Activated CD4-positive, alpha-beta T cell treated with anti-CD3 and anti-CD28 coated beads for 48 hours (primary cell): ENCODE results near the gene KRTAP10-10.
"Not testable (repeated sequence)": the region's sequence is repeated elsewhere in the genome, so short reads cannot be mapped to it uniquely, and the experiment has no call there.

ENCODE experiments used
- DNase-seq: peaks from one replicate; pipeline ENCODE4 v3.0.0-alpha.2; 2020

Gene KRTAP10-10

DNA sequence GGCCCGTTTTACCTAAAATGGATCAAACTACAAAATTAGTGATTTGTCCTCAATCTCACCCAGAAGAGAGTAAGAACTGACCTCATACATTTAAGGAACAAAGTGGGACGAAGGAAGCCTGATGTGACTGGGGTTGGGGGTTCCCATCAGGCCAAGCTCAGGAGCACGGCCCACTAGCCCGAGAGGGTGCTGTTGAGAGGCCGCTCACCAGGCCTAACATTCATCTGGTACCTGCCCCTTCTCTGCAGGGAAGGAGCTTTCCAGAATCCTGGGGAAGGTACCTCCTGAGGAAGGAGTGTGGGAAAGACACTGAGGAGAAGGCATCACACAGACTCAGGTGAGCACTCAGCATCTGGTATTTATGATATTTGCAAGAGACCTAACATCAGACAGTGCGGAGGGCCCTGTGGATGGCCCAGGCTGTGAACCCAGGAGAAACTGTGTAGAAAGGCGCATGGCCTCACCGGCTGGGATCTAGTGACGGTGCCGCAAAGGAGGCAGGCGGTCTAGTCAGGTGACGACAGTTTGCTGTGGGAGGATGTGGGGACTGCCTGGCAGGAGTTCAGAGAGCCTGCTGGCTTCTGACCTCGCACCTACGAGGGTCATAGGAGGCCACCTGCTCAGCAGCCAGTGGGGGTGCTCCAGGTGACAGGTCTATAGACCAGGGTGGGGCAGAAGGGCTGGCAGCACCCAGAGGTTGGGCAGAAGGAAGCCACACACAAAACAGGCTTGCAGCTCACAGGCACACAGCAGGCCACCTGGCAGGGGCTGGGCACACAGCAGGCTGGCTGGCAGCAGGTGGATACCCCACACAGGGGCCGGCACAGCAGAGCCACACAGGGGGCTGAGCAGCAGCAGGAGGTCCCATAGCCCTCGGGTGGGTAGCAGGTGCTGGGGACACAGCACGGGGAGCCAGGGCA lies 16.8 kb downstream of the KRTAP10-10 start:
- DNase-seq, result peak; percentile 16

DNA sequence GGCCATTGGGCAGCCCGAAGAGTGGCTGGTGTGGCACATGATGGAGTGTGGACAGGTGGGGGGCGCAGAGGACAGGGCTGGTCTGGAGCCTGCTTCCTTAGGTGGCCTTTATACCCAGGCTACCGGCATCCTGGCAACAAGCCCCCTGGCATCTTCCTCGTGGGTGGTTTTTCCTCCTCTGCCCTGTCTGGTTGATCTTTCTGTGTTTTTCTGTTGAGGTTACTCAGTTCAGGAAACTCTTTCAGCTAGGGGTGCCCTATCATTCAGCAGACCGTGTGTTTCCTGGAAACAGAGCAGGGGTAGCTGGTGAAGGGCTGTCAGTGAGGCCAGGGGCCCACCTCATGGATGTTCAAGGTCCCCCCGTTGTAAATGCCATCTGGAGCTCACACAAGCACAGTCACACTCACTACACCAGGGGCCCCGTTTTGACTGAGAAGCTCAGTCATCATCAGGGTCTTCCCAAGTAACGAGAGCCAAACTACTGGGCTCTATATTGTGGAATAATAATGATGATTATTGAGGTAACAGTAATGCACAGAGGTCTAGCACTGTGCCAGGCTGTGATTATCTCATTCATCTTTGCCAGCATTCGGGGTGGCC lies 17.5 kb downstream of the KRTAP10-10 start, which contains the start of gene KRTAP12-4:
KRTAP12-4 (minus strand) TSS at position 84 of the 600 bp plus-strand sequence; CDS start at position 39, 45 bp downstream.
- no peak for DNase-seq

DNA sequence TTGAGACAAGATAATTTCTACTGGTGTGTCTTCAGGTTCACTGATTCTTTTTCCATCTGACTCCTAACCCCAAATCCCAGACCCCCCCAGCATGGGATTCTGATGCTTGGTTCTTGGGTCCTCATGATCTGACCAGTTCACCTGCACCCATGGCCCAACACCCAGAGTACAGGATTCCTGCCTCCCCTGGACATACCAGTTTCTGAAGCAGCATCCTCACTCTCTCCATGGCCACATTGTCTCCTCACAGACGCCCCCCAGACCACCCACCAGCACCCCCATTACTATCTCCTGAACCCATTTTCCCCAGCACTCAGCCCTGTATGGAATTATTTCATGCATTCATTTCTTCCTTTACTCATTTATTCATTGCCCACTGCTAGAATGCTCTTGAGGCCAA lies 19.7 kb downstream of the KRTAP10-10 start:
- no peak for DNase-seq

DNA sequence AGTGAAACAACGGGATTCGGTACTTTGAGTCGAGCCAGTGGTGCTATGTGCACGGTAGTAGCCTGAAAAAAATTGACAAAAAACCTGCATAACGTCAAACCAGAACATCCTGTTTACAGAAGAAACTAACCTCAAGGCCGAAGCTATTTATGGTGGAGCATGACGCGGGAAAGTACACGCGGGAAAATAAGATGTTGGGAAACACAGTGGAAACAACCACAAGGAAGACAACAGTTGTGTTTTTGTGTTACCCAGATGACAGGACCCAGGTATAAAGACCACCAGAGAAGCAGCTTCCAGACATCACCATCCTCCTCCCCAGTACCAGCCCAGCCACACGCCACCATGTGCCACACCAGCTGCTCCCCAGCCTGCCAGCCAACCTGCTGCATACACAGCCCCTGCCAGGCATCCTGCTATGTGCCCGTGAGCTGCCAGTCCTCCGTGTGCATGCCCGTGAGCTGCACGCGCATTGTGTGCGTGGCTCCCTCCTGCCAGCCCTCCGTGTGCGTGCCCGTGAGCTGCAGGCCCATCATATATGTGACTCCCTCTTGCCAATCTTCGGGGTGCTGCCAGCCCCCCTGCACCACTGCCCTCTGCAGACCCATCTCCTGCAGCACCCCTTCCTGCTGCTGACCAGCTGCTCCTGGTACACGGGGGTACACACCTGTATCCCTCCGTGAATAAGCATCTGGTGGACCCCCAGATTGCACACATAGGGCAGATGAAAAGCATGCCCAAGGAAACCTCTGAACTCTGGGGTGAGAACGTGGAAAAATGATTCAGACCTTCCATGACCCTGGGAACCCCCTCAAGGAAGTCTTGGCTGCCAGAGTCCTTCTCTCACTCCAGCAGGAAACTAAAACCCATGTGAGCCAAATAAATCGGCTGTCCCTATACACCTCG lies 20.7 kb downstream of the KRTAP10-10 start, which contains the start of gene KRTAP12-3:
KRTAP12-3 (plus strand) TSS at position 298 of the 906 bp plus-strand sequence; CDS start at position 346, 48 bp downstream.
- DNase-seq, result peak; percentile 17

DNA sequence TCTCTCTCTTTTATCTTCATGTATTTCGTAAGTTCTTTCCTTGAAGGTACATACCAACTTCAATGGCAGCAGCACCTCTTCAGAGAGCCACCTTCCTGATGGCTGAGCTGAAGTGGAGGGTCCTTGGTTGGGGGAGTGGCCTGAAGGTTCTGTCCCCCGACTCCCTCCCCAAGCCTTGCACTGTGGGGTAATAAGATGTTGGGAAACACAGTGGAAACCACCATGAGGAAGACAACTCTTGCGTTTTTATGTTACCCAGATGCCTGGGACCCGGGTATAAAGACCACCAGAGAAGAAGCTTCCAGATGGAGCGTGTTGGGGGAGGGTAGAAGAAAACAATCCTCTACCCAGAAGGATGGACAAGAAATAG lies 21.4 kb downstream of the KRTAP10-10 start:
- no peak for DNase-seq

DNA sequence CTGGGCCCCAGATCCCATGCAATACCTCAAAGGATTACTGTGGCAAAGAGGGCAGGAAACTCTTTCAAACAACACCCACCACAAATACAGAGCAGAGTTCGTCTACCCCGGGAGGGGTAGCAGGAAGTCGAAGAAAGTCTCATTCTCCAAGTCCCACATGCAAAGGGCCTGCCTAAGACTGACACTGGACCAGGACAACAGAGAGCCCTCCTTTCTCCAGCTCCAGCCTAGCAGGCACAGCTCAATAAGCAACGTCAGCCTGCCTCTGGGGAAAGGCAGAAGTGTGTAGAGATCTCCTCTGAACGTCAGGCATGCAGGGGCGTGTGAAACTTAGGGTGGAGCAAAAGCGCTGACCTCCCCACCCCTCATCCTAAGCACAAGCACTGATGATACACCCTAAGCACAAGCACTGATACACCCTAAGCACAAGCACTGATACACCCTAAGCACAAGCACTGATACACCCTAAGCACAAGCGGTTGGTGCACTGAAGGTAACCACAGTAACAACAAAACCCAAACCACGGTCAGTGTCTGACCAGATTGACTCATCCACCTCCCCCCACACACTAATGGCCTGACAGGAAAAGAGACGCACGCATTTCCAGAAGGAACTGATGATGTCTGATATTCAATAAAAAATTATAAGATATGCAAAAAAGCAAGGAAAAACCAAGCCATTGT lies 21.9 kb downstream of the KRTAP10-10 start:
- no peak for DNase-seq

DNA sequence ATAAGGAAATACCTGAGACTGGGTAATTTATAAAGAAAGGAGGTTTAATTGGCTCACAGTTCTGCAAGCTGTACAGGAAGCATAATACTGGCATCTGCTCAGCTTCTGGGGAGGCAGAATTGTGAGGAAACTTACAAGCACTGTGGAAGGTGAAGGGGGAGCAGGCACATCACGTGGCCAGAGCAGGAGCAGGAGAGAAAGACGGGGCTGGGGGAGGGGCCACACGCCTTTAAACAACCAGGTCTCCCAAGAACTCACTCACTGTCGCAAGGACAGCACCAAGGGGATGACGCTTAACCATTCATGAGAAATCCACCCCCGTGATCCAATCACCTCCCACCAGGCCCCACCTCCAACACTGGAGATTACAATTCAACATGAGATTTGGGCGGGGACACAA lies 24.4 kb downstream of the KRTAP10-10 start:
- DNase-seq, result not testable (repeated sequence)

DNA sequence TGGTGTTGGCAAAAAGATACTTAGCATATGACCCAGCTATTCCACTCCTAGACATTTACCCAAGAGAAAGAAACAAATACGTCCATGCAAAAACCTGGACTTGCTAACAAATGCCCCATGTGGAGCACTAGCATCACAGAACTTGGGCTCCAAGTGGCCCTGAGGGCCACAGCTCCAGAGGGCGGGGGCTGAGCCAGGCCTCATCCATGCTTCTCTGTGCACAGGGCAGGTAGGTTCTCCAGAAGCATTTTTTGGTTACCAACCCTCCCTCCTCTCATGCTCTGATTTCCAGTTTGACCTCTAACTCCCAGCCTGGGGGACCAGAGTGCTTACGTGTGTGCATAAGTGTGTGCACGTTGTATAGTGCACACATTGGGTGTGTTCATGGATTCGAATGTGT lies 27.5 kb downstream of the KRTAP10-10 start:
- DNase-seq, result no peak

DNA sequence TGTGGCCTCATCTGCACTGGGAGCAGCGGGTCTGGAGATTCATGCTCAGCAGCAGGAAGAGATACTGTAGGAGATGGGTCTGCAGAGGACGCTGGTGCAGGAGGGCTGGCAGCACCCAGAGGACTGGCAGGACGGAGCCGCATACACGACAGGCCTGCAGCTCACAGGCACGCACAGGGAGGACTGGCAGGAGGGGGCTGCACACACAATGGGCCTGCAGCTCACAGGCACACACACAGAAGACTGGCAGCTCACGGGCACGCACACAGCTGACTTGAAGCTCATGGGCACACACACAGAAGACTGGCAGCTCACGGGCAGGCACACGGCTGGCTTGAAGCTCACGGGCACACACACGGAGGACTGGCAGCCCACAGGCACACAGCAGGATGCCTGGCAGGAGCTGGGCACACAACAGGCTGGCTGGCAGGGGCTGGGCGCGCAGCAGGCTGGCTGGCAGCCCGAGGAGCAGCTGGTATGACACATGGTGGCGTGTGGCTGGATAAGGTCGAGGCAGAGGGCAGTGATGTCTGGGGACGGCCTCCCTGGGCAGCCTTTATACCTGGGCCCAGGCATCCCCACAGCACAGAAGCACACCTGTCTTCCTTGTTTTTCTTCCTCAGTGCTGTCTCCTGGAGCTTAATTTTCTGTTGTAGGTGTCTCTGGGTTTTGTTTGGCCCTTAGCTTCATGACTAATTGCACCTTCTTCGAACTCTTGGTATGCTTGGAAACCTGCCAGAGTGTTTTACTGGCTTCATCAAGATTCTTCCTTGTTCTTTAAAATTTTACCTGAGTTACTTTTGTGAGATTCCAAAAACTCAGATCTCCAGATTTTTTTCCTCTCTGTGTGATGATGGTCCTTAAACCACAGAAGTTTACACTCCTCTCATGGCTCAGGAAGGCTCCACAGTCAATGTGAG lies 29.5 kb downstream of the KRTAP10-10 start, which contains the start of gene KRTAP12-2:
KRTAP12-2 (minus strand) TSS at position 527 of the 920 bp plus-strand sequence; CDS start at position 486, 41 bp downstream.
- no peak for DNase-seq

DNA sequence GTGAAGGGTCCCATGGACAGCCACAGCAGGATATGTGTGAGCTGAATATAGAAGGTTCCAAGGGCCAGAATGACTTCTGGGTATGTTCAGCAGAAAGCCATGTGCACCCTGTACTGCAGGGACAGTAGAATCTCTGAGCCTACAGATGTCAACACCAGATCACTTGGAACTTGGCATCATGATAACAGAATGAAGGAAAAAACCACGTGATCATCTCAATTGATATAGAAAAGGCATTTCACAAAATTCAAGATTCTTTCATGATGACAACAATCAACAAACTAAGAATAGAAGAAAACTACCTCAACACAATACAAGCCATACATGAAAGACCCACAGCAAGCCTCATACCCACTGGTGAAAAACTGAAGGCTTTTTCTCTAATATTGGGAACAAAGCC lies 30.5 kb downstream of the KRTAP10-10 start:
- DNase-seq, result no peak

DNA sequence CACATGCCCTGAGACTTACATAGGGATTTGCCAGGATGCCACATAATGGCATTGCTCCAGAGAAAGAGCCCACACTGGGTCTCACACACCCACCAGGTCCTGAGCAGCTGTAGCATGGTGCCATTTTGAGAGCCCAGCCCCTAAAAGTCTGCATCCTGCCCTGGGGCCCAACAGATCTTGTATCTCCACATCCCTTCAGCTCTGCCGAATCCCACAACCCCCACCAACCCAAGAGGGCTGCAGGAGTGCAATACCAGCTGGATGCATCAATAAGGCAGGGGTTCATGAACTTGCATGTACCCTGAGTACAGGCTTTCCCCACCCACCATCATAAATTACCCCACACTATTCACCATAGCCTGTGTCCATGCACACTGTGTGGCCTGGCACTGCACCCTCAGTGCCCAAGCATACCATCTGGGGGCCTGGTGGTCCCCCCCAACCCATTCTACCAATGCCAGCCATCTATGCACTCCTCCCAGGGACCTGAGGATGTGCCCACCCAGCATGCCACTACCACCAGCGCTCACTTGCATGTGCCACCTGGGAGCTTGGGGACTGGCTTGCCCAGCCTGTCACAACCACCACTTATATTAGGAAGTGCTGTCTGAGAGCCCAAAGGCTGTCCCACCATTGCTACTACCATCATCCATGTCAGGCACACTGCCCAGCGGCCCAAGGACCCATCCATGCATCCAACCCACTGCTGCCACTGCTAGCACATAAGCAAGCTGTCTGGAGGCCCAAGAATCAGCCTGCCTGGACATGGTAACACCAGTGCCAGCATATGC lies 33.7 kb downstream of the KRTAP10-10 start:
- no peak for DNase-seq

DNA sequence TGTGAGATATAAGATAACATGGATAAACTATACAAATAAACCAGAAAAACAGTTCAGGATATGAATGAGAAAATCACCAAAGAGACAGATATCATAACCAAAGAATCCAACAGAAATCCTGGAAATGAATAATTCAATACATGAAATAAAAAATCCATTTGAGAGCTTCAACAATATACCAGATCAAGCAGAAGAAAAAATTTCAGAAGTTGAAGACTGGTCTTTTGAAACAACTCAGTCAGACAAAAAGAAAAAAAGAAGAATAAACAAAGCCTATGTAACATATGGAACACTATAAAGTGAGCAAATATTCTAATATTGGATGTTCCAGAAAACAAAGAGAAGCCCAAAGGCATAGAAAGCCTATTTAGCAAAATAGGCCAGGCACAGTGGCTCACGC lies 34.8 kb downstream of the KRTAP10-10 start:
- DNase-seq, result no peak

DNA sequence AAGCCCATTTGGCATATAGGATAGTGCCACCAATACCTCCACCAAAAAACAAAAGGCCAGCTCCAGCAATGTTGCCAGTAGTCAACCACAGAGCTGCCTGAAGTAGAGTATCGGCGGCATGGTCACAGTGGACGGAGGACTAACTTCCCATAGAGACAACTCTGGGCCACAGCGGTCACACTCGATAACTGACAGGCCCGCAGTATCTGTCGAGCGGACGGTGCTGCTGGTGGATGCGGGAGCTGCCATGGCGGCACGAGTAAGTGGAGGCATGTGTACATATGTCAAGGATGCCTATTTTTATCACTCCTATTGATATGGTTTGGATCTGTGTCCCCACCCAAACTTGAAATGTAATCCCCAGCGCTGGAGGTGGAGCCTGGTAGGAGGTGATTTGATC lies 40.7 kb downstream of the KRTAP10-10 start:
- no peak for DNase-seq

DNA sequence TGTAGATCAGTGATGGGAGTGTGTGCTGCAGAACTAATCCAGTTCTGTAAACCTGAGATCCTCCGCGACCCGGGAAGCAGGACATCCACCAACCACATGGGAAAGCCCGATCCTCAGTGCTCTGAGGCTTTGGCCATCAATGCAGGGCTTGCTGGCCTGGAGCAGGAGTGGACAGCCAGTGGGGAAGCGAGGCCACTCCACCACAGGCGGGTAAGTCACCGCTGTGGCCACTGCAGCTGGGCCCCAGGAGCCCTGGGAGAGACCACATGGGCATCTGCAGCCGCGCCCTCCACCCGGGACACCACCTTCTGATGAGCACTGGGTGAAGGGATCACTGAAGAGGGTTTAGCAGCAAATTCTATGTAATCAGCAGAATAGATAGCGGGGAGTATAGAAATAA lies 44.0 kb downstream of the KRTAP10-10 start:
- no peak for DNase-seq

DNA sequence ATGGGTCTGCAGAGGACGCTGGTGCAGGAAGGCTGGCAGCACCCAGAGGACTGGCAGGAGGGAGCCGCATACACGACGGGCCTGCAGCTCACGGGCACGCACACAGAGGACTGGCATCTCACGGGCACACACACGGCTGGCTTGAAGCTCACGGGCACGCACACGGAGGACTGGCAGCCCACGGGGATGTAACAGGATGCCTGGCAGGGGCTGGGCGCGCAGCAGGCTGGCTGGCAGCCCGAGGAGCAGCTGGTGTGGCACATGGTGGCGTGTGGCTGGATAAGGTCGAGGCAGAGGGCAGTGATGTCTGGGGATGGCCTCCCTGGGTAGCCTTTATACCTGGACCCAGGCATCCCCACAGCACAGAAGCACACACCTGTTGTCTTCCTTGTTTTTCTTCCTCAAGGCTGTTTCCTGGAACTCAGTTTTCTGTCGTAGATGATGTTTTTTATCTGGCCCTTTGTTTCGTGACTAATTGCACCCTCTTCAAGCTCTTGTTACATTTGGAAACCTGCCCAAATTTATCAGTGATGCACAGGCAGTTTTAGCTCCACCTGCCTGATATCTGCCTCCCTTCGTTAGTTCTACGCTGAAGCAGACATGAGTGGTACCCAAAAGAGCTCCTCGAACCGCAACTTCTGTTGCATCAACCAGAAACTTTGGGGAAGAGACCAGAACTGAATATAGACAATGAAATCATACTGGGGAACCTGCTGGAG lies 44.9 kb downstream of the KRTAP10-10 start, which contains the start of gene KRTAP12-1:
KRTAP12-1 (minus strand) TSS at position 303 of the 719 bp plus-strand sequence; CDS start at position 263, 40 bp downstream.
- DNase-seq, result no peak

DNA sequence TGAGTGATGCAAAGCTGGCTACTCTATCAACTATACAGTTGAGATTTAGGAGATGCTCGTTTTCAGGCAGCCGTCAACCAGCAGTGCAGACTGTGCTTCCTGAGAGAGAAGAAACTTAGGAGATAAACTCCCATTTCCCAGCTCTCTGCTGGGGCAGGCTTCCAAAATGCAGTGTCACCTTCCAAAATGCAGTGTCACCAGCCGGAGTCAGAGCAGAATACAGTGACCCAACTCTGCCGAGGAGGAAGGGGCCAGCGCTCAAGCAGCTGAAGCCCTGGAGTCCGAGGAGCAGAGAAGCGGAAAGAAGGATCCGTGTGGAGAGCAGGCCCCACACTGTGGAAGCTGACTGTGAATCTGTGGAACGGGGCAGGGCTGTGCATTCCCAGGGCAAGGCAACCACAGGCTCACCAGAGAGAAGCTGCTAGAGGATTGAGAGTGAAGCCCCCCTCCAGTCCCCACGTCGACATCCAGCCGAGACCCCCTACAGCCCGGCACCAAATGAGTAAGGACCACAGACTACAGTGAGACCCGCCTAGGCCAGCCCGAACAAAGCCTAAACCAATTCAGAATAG lies 45.5 kb downstream of the KRTAP10-10 start:
- DNase-seq, result no peak

DNA sequence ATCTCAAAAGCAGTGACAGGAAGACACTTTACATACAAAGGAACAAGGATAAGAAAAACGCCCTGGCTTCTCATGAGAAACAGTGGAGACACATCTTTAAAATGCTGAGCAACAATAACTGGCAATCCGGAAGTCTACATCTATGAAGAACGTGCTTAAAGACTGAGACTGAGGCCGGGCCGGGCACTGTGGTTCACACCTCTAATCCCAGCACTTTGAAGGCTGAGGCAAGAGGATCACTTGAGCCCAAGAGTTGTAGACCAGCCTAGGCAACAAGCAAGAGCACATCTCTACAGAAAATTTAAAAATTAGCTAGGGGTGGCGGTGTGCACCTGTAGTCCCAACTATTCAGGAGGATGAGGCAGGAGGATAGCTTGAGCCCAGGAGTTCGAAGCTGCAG lies 46.9 kb downstream of the KRTAP10-10 start:
- DNase-seq, result no peak

DNA sequence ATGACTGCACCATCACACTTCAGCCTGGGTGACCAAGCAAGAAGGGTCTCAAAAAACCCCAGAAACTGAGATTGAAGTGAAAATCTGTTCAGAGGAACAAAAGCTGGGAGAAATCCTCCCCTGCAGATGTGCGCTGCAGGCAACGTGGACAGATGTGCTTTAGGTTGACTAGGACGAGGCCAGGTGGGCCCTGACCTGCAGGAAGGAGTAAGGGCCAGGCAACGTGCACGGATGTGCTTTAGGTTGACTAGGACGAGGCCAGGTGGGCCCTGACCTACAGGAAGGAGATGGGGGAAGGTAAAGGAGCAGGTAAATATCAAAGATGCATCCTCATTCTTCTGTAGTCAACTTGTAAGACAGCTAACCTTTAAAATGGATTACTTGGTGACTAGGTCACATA lies 47.3 kb downstream of the KRTAP10-10 start:
- no peak for DNase-seq

DNA sequence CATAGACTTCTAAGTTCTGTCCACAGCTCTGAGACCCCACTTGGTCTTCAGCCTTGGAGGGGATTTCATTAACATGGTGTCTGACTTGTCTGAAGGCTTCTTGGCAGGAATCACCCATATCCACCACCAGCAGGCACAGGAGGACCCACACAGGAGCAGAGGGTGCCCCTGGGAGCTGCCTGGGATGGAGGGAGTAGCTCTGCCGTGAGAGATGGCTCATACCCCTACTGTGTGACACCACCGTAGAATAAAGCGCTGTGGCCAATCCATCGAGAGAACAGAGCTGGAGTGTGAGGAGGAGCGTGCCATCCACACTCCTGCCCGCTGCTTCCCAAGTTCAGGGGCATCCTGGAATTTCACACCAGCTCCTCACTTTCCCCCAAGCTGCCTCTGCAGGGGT lies 47.9 kb downstream of the KRTAP10-10 start:
- not testable (repeated sequence) for DNase-seq
